B cell (primary cell): ENCODE results near the gene NFE2L1. TPM values are rescaled to one million over a fixed set of nuclear protein-coding genes. Genes with fewer than 3 reads are reported as not detected.

Source experiments
- ATAC-seq: fragments of 200-7000 bp; cut with Tn5 transposase; one replicate; pipeline ENCODE4 v1.10.0; 2021; ENCODE audit warnings: low read depth, mild to moderate bottlenecking, moderate number of reproducible peaks, moderate library complexity
- CTCF ChIA-PET: fragments of 350-600 bp; sonication (Branson Sonifier 250); formaldehyde crosslinking; loops from one replicate; lab custom pipeline; 2021; ENCODE audit warnings: antibody characterized with exemption, inconsistent platforms; lab: Charles Lee
- POLR2A ChIA-PET: fragments of 350-600 bp; sonication (Branson Sonifier 250); formaldehyde crosslinking; loops from one replicate; lab custom pipeline; 2021; ENCODE audit warnings: antibody characterized with exemption; lab: Charles Lee
- DNase-seq: peaks from one replicate; pipeline ENCODE4 v3.0.0; 2013
- H2AFZ ChIP-seq: 2 replicates; pipeline ENCODE4 v1.6.1; 2012; ENCODE audit warnings: mild to moderate bottlenecking, low read depth, low read length; ENCODE audit not compliant: insufficient read depth, poor library complexity, severe bottlenecking
- H3K27ac ChIP-seq, 2 donors: 1 replicate in 1 of 2; 2 replicates in 1 of 2; pipeline ENCODE4 v1.5.1; 2012 to 2013; ENCODE audit warnings: low read length in 2 of 2, mild to moderate bottlenecking in 2 of 2, moderate library complexity in 1 of 2
- H3K27me3 ChIP-seq, 4 experiments: fragments of 200-600 bp in 1 of 4; sonication (generic) in 1 of 4; replicated peaks in 1 of 4; 1 replicate in 2 of 4; 2 replicates in 2 of 4; pipeline versions ENCODE4 v1.6.1 to v1.7.0; 2013 to 2016; ENCODE audit warnings: low read length in 3 of 4, mild to moderate bottlenecking in 2 of 4, mixed read lengths in 1 of 4, moderate library complexity in 1 of 4; ENCODE audit not compliant: insufficient read depth in 4 of 4, control insufficient read depth in 3 of 4; ENCODE audit errors: control extremely low read depth in 1 of 4
- H3K36me3 ChIP-seq, 2 experiments: replicated peaks in 1 of 2; 1 replicate in 1 of 2; 2 replicates in 1 of 2; pipeline versions ENCODE4 v1.6.1 to v1.7.1; 2013; ENCODE audit warnings: low read length in 1 of 2; ENCODE audit not compliant: insufficient read depth in 2 of 2, control insufficient read depth in 1 of 2; ENCODE audit errors: control extremely low read depth in 1 of 2, extremely low read depth in 1 of 2
- H3K4me1 ChIP-seq, 2 donors: fragments of 200-600 bp in 1 of 2; sonication (generic) in 1 of 2; 1 replicate in 1 of 2; 2 replicates in 1 of 2; pipeline versions ENCODE4 v1.5.1 to v1.6.1; 2013 to 2017; ENCODE audit warnings: low read length in 2 of 2; ENCODE audit not compliant: control insufficient read depth in 2 of 2, insufficient read depth in 2 of 2
- H3K4me2 ChIP-seq: replicated peaks from 2 replicates; pipeline ENCODE3; 2012; ENCODE audit warnings: mild to moderate bottlenecking, low read depth, low read length; ENCODE audit not compliant: poor library complexity, severe bottlenecking
- H3K4me3 ChIP-seq, 5 experiments: fragments of 200-600 bp in 1 of 5; sonication (generic) in 1 of 5; 1 replicate in 3 of 5; 2 replicates in 2 of 5; pipeline versions ENCODE4 v1.5.1 to v1.7.0; 2011 to 2016; ENCODE audit warnings: low read length in 4 of 5, mild to moderate bottlenecking in 4 of 5, low read depth in 2 of 5, control low read depth in 1 of 5, moderate library complexity in 1 of 5; ENCODE audit not compliant: insufficient read depth in 1 of 5; ENCODE audit errors: control extremely low read depth in 1 of 5, extremely low read depth in 1 of 5
- H3K79me2 ChIP-seq: fragments of 200-600 bp; sonication (generic); one replicate; pipeline ENCODE4 v1.6.0; 2016; ENCODE audit warnings: low read length; ENCODE audit not compliant: control insufficient read depth, insufficient read depth
- H3K9ac ChIP-seq: fragments of 200-600 bp; sonication (generic); 2 replicates; pipeline ENCODE4 v1.6.1; 2017; ENCODE audit warnings: mild to moderate bottlenecking, low read length, moderate library complexity
- H3K9me3 ChIP-seq, 3 donors: one replicate each; pipeline versions ENCODE4 v1.6.1 to v1.7.1; 2013; ENCODE audit warnings: low read length in 2 of 3; ENCODE audit not compliant: control insufficient read depth in 2 of 3, insufficient read depth in 1 of 3; ENCODE audit errors: control extremely low read depth in 1 of 3
- H4K20me1 ChIP-seq: 2 replicates; pipeline ENCODE4 v1.6.0; 2012; ENCODE audit warnings: mild to moderate bottlenecking, low read length; ENCODE audit not compliant: insufficient read depth, control insufficient read depth, poor library complexity, severe bottlenecking
- H3K27ac Mint-ChIP-seq: one replicate; pipeline ENCODE4 v1.8.0; 2021; ENCODE audit warnings: mixed read lengths
- H3K27me3 Mint-ChIP-seq: one replicate; pipeline ENCODE4 v1.8.0; 2021; ENCODE audit warnings: mixed read lengths
- H3K4me1 Mint-ChIP-seq: one replicate; pipeline ENCODE4 v1.8.0; 2021; ENCODE audit warnings: mixed read lengths
- H3K4me3 Mint-ChIP-seq: one replicate; pipeline ENCODE4 v1.8.0; 2021; ENCODE audit warnings: mixed read lengths
- H3K9me3 Mint-ChIP-seq: one replicate; pipeline ENCODE4 v1.8.0; 2022; ENCODE audit warnings: mixed read lengths; ENCODE audit not compliant: insufficient read depth
- CTCF ChIP-seq: fragments of 200-600 bp; IDR thresholded peaks from one replicate; pipeline ENCODE4 v1.8.0; 2022; ENCODE audit warnings: antibody characterized with exemption, mild to moderate bottlenecking
- EZH2 ChIP-seq: IDR thresholded peaks from 2 replicates; pipeline ENCODE4 v1.6.1; 2012; ENCODE audit warnings: borderline replicate concordance, low read depth, mild to moderate bottlenecking, moderate library complexity, low read length; ENCODE audit not compliant: insufficient read depth, poor library complexity, severe bottlenecking
- WGBS: methylation state at CpG from one replicate; pipeline ENCODE4 v1.1.5; 2013; ENCODE audit warnings: missing lambda C conversion rate; ENCODE audit not compliant: insufficient coverage; 5-methylcytosine and 5-hydroxymethylcytosine counted together
- intact Hi-C: fragments of 100-400 bp; cut with micrococcal nuclease; formaldehyde crosslinking; loops from one replicate; pipeline ENCODE4 v1.10.0; 2022
- polyA plus RNA-seq: library from polyadenylated mRNA; depleted of rRNA; stranded (reverse); fragments of >200 nt; gene quantifications from 2 replicates; pipeline ENCODE4 v1.2.3, GENCODE V29; 2012
- total RNA-seq, 2 donors: library from RNA; stranded (reverse); fragments of 120-200 nt in 1 of 2; gene quantifications; 1 replicate in 1 of 2; 2 replicates in 1 of 2; pipeline versions ENCODE4 v1.2.3 to v1.2.4, GENCODE V29; 2013 to 2022

The NFE2L1 gene
- total and polyA plus RNA-seq, 2 donors (not counting 1 experiment from before 2014, with no cell fraction given) = 25.2 to 66.4 TPM

GRCh38 chr17:48064638-48065037 lies 16.5 kb downstream of the NFE2L1 start:
- Histone ChIP-seq H3K9ac (no peak overlapping the region), H3K9me3 (no peaks in the 10 kb centered on the region), H3K27me3 (no peaks in the 10 kb centered on the region), H2AFZ (no peak overlapping the region), H3K27ac (no peak overlapping the region), H3K4me3 (no peak overlapping the region), H3K4me2 (no peak overlapping the region), H3K36me3 (peaks cover 8 to 46% of the 10 kb centered on the region in 2 experiments), H3K4me1 (no peaks in the 10 kb centered on the region), H3K79me2 (no peaks in the 10 kb centered on the region), H4K20me1 (peaks cover 3% of the 10 kb centered on the region)
- POLR2A ChIA-PET = interaction anchor here (0.9 kb wide), 1 partner anchor 16 kb away, joined by 3 read pairs; the partner anchor contains the start of gene NFE2L1
- no peak overlapping the region for H3K27ac Mint-ChIP-seq
- H3K9me3 Mint-ChIP-seq = no peaks in the 10 kb centered on the region
- no peaks in the 10 kb centered on the region for H3K4me1 Mint-ChIP-seq
- DNase-seq = no peak
- intact Hi-C loops = no loop called here
- H3K27me3 Mint-ChIP-seq = no peaks in the 10 kb centered on the region
- TF ChIP-seq CTCF (no peak), EZH2 (no peak)
- CTCF ChIA-PET = interaction anchor here (0.8 to 1.5 kb wide), 5 partner anchors 9 to 39 kb away, joined by 3 to 8 read pairs (median 6); no protein-coding TSS in a partner anchor
- ATAC-seq = no peak
- 90% methylated on average over 3 of the region's 3 CpGs for WGBS
- no peak overlapping the region for H3K4me3 Mint-ChIP-seq

- Mint-ChIP-seq H3K9me3 (no peaks in the 10 kb centered on the region), H3K27me3 (no peaks in the 10 kb centered on the region), H3K4me1 (no peaks in the 10 kb centered on the region), H3K27ac (no peak overlapping the region), H3K4me3 (no peak overlapping the region)
- Histone ChIP-seq H2AFZ (no peak overlapping the region), H3K36me3 (peaks cover 9 to 36% of the 10 kb centered on the region in 2 experiments), H3K4me1 (no peaks in the 10 kb centered on the region), H3K9ac (no peak overlapping the region), H3K4me2 (no peak overlapping the region), H4K20me1 (no peaks in the 10 kb centered on the region), H3K79me2 (no peaks in the 10 kb centered on the region), H3K9me3 (no peaks in the 10 kb centered on the region), H3K27ac (no peak overlapping the region), H3K4me3 (no peak overlapping the region), H3K27me3 (no peaks in the 10 kb centered on the region)
- no CpG with 5 or more reads among the region's 1 CpG for whole genome bisulfite sequencing
- POLR2A ChIA-PET = no interaction called here
- CTCF ChIA-PET = interaction anchor here (1.0 to 3.3 kb wide), 5 partner anchors 9 to 41 kb away, joined by 3 to 24 read pairs (median 3); no protein-coding TSS in a partner anchor
- TF ChIP-seq EZH2 = no peak
- TF ChIP-seq CTCF = no peak
- ATAC-seq (no peak), DNase-seq (no peak)
- intact Hi-C loops = no loop called here
Measured at GRCh38 chr17:48066192-48066591, 18.0 kb downstream of the NFE2L1 start.
